Stimulated activated CD8-positive, alpha-beta memory T cell treated with anti-CD3 and anti-CD28 coated beads, Interleukin-15, amount 100 ng/mL, for 24 hours (primary cell): ENCODE data around the gene NSDHL.

Experiments
- DNase-seq: peaks from one replicate; pipeline ENCODE4 v3.0.0-alpha.2; 2020; ENCODE audit warnings: low read depth

The NSDHL gene

DNA sequence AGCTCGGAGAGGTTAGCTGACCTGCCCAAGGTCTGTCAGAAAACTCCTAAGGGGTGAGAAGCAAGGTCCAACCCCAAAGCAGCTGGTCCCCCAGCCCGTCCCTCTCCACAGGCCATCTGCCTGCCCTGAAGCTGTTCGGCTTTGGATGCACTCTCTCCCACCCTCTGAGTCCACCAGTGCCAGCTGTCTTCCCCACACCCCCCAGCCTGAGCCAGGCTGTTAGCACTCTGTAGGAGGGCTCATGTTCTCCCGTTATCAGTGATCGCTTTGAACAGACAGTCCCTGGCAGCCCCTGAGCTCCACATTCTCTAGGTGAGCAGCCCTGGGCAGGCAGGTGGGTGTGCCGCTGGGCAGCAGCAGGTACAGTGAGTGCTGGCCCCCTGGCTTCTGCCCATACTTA lies 83.0 kb downstream of the NSDHL start:
- DNase-seq: no peak

DNA sequence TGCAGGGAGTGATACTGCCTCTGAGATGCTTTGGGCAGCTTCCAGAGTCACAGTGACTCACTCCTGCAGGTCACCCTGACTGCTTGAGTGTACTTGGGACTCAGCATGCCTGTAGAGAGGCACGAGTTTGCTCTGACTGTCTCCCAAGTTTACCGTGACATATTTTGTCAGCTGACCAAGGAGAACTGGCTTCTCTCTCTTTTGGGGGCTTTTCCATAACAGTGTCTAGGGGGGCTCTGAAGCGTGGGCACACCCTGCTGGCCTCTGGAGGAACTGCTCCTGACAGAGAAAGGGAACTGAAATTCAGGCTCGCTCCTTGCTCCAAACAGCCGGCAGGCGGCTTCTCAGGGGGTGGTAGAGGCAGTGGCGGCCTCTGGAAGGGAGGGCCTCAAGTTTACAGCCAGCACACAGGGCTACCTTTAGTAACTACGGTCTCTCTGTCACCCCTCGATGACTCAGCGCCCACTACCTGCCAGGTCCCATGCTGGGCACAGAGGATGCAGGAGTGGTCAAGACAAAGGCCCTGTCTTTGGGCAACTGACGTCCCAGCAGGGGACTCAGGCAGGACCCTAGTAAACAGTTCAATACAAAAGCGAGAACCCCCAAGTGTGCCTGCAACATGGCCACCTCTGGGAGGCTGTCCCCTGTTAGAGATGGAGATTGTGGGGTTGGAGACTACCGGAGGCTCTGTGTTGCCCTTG lies 84.8 kb downstream of the NSDHL start:
- DNase-seq: no peak

DNA sequence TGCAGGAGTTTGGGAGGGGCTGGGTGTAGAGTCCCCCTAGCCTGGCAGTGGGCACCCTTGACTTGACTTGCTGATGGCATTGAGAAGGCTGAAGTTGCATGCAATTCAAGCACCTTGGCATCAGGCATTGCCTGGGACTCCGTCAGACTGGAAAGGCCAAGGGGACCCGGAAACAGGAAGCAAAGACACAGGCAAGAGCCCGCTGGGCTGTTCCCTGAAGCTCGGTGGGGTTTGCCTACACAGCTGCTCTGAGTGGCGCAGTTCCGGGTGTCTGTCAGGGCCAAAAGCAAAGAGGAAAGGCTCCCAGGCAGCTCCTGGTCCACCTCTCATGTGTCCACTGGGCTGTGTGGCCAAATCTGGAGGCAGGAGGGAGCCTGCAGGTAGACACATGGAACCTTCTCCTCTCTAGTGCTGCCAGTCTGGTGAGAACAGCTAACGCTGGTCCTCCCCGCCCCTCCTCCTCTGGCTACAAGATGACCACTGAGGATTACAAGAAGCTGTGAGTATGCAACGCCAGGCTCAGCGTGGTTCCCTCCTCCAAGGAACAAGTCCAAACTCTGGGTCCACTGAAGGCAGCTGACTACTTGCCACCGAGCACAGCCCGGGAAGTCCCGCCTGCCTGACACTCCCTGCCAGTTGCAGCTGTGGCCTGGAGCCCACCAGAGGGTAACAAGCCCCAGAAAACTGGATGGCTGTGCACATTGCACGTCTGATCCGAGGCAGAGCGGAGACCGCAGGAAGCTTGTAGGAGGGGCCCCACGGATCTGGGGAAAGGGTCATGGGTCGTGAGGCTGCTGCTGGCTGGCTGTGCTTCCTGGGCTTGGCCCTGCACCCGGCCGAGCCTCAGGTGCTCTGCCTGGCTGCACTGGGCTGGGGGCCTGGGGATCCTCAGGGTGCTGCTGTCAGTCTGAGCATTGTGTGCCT lies 87.1 kb downstream of the NSDHL start:
- DNase-seq: no peak

DNA sequence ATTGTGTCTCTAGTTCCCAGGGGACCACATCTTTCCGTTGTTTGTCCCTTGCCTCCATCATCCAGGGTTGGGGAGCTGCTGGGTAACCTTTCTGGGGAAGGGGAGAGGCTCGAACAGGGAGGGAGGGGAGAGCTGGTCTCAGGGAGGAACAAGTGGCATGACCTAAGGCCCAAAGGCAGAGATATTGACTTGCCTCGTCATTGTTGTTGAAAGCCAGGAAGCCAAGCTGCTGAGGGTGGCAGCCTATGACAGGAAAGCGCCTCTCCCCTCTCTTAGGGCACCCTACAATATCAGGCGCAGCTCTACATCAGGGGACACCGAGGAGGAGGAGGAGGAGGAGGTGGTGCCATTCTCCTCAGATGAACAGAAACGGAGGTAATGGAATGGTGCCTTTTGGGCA lies 87.8 kb downstream of the NSDHL start:
- no peak for DNase-seq
